H9 (cell line): ENCODE data around the gene THSD7A. TPM values are rescaled to one million over a fixed set of nuclear protein-coding genes. Genes with fewer than 3 reads are reported as not detected.

Experiments
- DNase-seq: peaks from one replicate; pipeline ENCODE4 v3.0.0-alpha.2; 2017
- H2AFZ ChIP-seq: one replicate; pipeline ENCODE4 v1.6.1; 2013; ENCODE audit warnings: mild to moderate bottlenecking, low read length, control low read depth, moderate library complexity
- H2AK5ac ChIP-seq: 2 replicates; pipeline ENCODE4 v1.6.1; 2013; ENCODE audit warnings: low read length, control low read depth, mixed read lengths; ENCODE audit not compliant: insufficient read length
- H2BK120ac ChIP-seq: one replicate; pipeline ENCODE4 v1.6.1; 2013; ENCODE audit warnings: low read depth, mild to moderate bottlenecking, low read length, control low read depth, inconsistent platforms; ENCODE audit not compliant: poor library complexity, severe bottlenecking
- H2BK12ac ChIP-seq: 2 replicates; pipeline ENCODE4 v1.6.1; 2013; ENCODE audit warnings: low read length, control low read depth, mixed read lengths, low read depth; ENCODE audit not compliant: insufficient read length
- H2BK15ac ChIP-seq: 2 replicates; pipeline ENCODE4 v1.6.1; 2013; ENCODE audit warnings: low read depth, low read length, control low read depth
- H2BK20ac ChIP-seq: one replicate; pipeline ENCODE4 v1.6.1; 2013; ENCODE audit warnings: low read depth, mild to moderate bottlenecking, low read length, control low read depth, inconsistent platforms; ENCODE audit not compliant: poor library complexity, severe bottlenecking
- H2BK5ac ChIP-seq: 2 replicates; pipeline ENCODE4 v1.6.1; 2013; ENCODE audit warnings: low read length, control low read depth, mixed read lengths; ENCODE audit not compliant: insufficient read length
- H3K14ac ChIP-seq: 2 replicates; pipeline ENCODE4 v1.6.1; 2013; ENCODE audit warnings: low read length, control low read depth; ENCODE audit not compliant: insufficient read depth
- H3K18ac ChIP-seq: 2 replicates; pipeline ENCODE4 v1.6.1; 2013; ENCODE audit warnings: low read depth, mild to moderate bottlenecking, mixed read lengths, low read length, control low read depth; ENCODE audit not compliant: insufficient read length
- H3K23ac ChIP-seq: 2 replicates; pipeline ENCODE4 v1.6.1; 2013; ENCODE audit warnings: low read length, control low read depth, mixed read lengths, low read depth; ENCODE audit not compliant: insufficient read length
- H3K23me2 ChIP-seq: 2 replicates; pipeline ENCODE4 v1.6.1; 2013; ENCODE audit warnings: low read depth, mild to moderate bottlenecking, mixed read lengths, low read length, control low read depth; ENCODE audit not compliant: insufficient read length, poor library complexity, severe bottlenecking
- H3K27ac ChIP-seq: 2 replicates; pipeline ENCODE4 v1.5.1; 2013; ENCODE audit warnings: low read length, control low read depth, mixed read lengths, low read depth; ENCODE audit not compliant: insufficient read length
- H3K27me3 ChIP-seq: 2 replicates; pipeline ENCODE4 v1.6.1; 2013; ENCODE audit warnings: low read length, control low read depth, inconsistent platforms; ENCODE audit not compliant: insufficient read depth
- H3K4ac ChIP-seq: 2 replicates; pipeline ENCODE4 v1.6.1; 2013; ENCODE audit warnings: low read depth, mild to moderate bottlenecking, control low read depth, inconsistent platforms, low read length, moderate library complexity
- H3K4me1 ChIP-seq: 2 replicates; pipeline ENCODE4 v1.6.1; 2013; ENCODE audit warnings: low read length, control low read depth, inconsistent platforms; ENCODE audit not compliant: insufficient read depth
- H3K4me2 ChIP-seq: 2 replicates; pipeline ENCODE4 v1.6.1; 2013; ENCODE audit warnings: low read length, control low read depth, mixed read lengths; ENCODE audit not compliant: insufficient read length, insufficient read depth
- H3K56ac ChIP-seq: 2 replicates; pipeline ENCODE4 v1.6.1; 2013; ENCODE audit warnings: low read depth, mild to moderate bottlenecking, mixed read lengths, low read length, control low read depth; ENCODE audit not compliant: insufficient read length
- H3K79me1 ChIP-seq: 2 replicates; pipeline ENCODE4 v1.6.1; 2013; ENCODE audit warnings: low read depth, mild to moderate bottlenecking, moderate library complexity, low read length, control low read depth, inconsistent platforms; ENCODE audit not compliant: insufficient read depth, poor library complexity, severe bottlenecking
- H3K79me2 ChIP-seq: 2 replicates; pipeline ENCODE4 v1.6.1; 2013; ENCODE audit warnings: low read length, control low read depth, inconsistent platforms; ENCODE audit not compliant: insufficient read depth
- H3K9ac ChIP-seq: 2 replicates; pipeline ENCODE4 v1.6.1; 2013; ENCODE audit warnings: low read length, control low read depth, mixed read lengths; ENCODE audit not compliant: insufficient read length; ENCODE audit errors: extremely low read depth
- H3K9me3 ChIP-seq: one replicate; pipeline ENCODE4 v1.6.1; 2013; ENCODE audit warnings: low read depth, low read length, inconsistent platforms; ENCODE audit not compliant: control insufficient read depth
- H3T11ph ChIP-seq: one replicate; pipeline ENCODE4 v1.6.1; 2013; ENCODE audit warnings: mild to moderate bottlenecking, low read length, control low read depth, inconsistent platforms
- H4K20me1 ChIP-seq: one replicate; pipeline ENCODE4 v1.6.1; 2013; ENCODE audit not compliant: control insufficient read depth, insufficient read length, insufficient read depth
- H4K5ac ChIP-seq: 2 replicates; pipeline ENCODE4 v1.6.1; 2013; ENCODE audit warnings: low read depth, mild to moderate bottlenecking, mixed read lengths, low read length, control low read depth; ENCODE audit not compliant: insufficient read length
- H4K8ac ChIP-seq: replicated peaks from 2 replicates; pipeline ENCODE4 v1.6.1; 2013; ENCODE audit warnings: low read length, control low read depth, mixed read lengths, low read depth; ENCODE audit not compliant: insufficient read length
- H4K91ac ChIP-seq: 2 replicates; pipeline ENCODE4 v1.6.1; 2013; ENCODE audit warnings: low read depth, mild to moderate bottlenecking, moderate library complexity, mixed read lengths, low read length, control low read depth; ENCODE audit not compliant: insufficient read length
- H3K27ac Mint-ChIP-seq, 3 experiments: 2 replicates in 2 of 3; 3 replicates in 1 of 3; pipeline ENCODE4 v1.8.0; 2020 to 2021; ENCODE audit warnings: mixed read lengths in 3 of 3, mild to moderate bottlenecking in 1 of 3, moderate library complexity in 1 of 3
- H3K27me3 Mint-ChIP-seq: 2 replicates; pipeline ENCODE4 v1.8.0; 2021; ENCODE audit warnings: low read depth, mild to moderate bottlenecking, moderate library complexity, mixed read lengths
- H3K36me3 Mint-ChIP-seq, 3 experiments: 2 replicates in 2 of 3; 3 replicates in 1 of 3; pipeline ENCODE4 v1.8.0; 2020 to 2021; ENCODE audit warnings: low read depth in 3 of 3, mixed read lengths in 3 of 3; ENCODE audit not compliant: insufficient read depth in 1 of 3
- H3K4me1 Mint-ChIP-seq, 2 experiments: 2 replicates each; pipeline ENCODE4 v1.8.0; 2020; ENCODE audit warnings: mixed read lengths in 2 of 2
- H3K4me3 Mint-ChIP-seq, 2 experiments: 2 replicates in 1 of 2; 3 replicates in 1 of 2; pipeline ENCODE4 v1.8.0; 2020 to 2021; ENCODE audit warnings: mild to moderate bottlenecking in 2 of 2, mixed read lengths in 2 of 2, moderate library complexity in 1 of 2
- H3K9me3 Mint-ChIP-seq, 2 experiments: 2 replicates in 1 of 2; 3 replicates in 1 of 2; pipeline ENCODE4 v1.8.0; 2020; ENCODE audit warnings: mild to moderate bottlenecking in 2 of 2, mixed read lengths in 2 of 2, moderate library complexity in 1 of 2
- CTCF ChIP-seq: fragments of 200-600 bp; sonication (generic); conservative IDR thresholded peaks from 3 replicates; pipeline ENCODE4 v1.8.0; 2021; ENCODE audit warnings: antibody characterized with exemption, mild to moderate bottlenecking
- WGBS: extraction: QIAGEN DNeasy Blood & Tissue Kit; methylation state at CpG from one replicate; pipeline ENCODE4 v1.1.7; 2013; ENCODE audit warnings: missing lambda C conversion rate, low lambda C conversion rate, mixed read lengths; ENCODE audit not compliant: insufficient read length; ENCODE audit errors: extremely low coverage; 5-methylcytosine and 5-hydroxymethylcytosine counted together
- total RNA-seq: library from RNA; stranded (reverse); gene quantifications from 2 replicates; pipeline ENCODE4 v1.2.1, GENCODE V29; 2021

Gene THSD7A
- total RNA-seq, 1 experiment from 2014 or later, result 0.42 TPM

- Histone ChIP-seq H2BK12ac (no peak overlapping the region), H2AK5ac (no peak overlapping the region), H3K4ac (no peak overlapping the region), H3K4me2 (no peak overlapping the region), H3K4me1 (no peaks in the 10 kb centered on the region; the same call in 1 of the 2 replicates), H3K9ac (no peak overlapping the region), H2BK15ac (no peak overlapping the region), H2AFZ (no peak overlapping the region), H3K79me1 (no peaks in the 10 kb centered on the region), H4K8ac (no peak overlapping the region), H3K23me2 (no peaks in the 10 kb centered on the region), H3K23ac (no peak overlapping the region), H2BK5ac (no peak overlapping the region), H3T11ph (no peak overlapping the region), H3K27ac (no peak overlapping the region), H3K79me2 (no peaks in the 10 kb centered on the region), H4K91ac (no peak overlapping the region), H2BK120ac (no peak overlapping the region), H2BK20ac (no peak overlapping the region), H3K9me3 (no peaks in the 10 kb centered on the region), H4K5ac (no peak overlapping the region), H3K18ac (no peak overlapping the region), H3K14ac (no peak overlapping the region), H3K27me3 (no peaks in the 10 kb centered on the region), H4K20me1 (no peaks in the 10 kb centered on the region), H3K56ac (no peak overlapping the region)
- no peak for TF ChIP-seq CTCF
- no peaks in the 10 kb centered on the region for H3K36me3 Mint-ChIP-seq
- no peak overlapping the region for H3K27ac Mint-ChIP-seq
- peaks cover 1 to 5% of the 10 kb centered on the region in 2 experiments; a peak in 2 of 4 replicates for H3K4me1 Mint-ChIP-seq
- no CpG with 5 or more reads among the region's 3 CpGs for WGBS
- DNase-seq, result no peak
- H3K9me3 Mint-ChIP-seq, result no peaks in the 10 kb centered on the region; a peak in 1 of 5 replicates
- H3K27me3 Mint-ChIP-seq, result no peaks in the 10 kb centered on the region
- H3K4me3 Mint-ChIP-seq, result no peak overlapping the region
Observed at GRCh38 chr7:11478882-11479281, 353.1 kb downstream of the THSD7A start.
